HepG2 (cell line): Measurements from ENCODE around the gene FOXL3.

Source experiments
- CTCF ChIP-seq: sonication (generic); formaldehyde crosslinking; IDR thresholded peaks from 2 replicates; pipeline ENCODE4 v1.5.0; 2020; ENCODE audit warnings: mild to moderate bottlenecking, missing genetic modification reagents, moderate library complexity
- DNMT3B ChIP-seq: conservative IDR thresholded peaks from 2 replicates; pipeline ENCODE4 v1.6.1; 2016; ENCODE audit warnings: missing biosample characterization, control low read depth
- JUND ChIP-seq: sonication (generic); formaldehyde crosslinking; IDR thresholded peaks from 2 replicates; pipeline ENCODE4 v1.8.0; 2022; ENCODE audit warnings: mild to moderate bottlenecking, missing genetic modification reagents
- KDM1A ChIP-seq: IDR thresholded peaks from 2 replicates; pipeline ENCODE4 v1.6.1; 2016; ENCODE audit warnings: missing compliant biosample characterization
- MTA3 ChIP-seq: sonication (generic); formaldehyde crosslinking; IDR thresholded peaks from 2 replicates; pipeline ENCODE4 v1.4.0; 2020; ENCODE audit warnings: missing genetic modification reagents
- MXD4 ChIP-seq: IDR thresholded peaks from 2 replicates; pipeline ENCODE4 v1.6.1; 2016; ENCODE audit warnings: mild to moderate bottlenecking, missing biosample characterization, missing genetic modification reagents
- POLR2A ChIP-seq, 2 experiments: IDR thresholded peaks; 2 replicates each; pipeline ENCODE4 v1.6.1; 2011; ENCODE audit warnings: low read depth in 2 of 2, low read length in 2 of 2, mild to moderate bottlenecking in 1 of 2, moderate library complexity in 1 of 2; ENCODE audit not compliant: insufficient read depth in 1 of 2
- SRY ChIP-seq: sonication (generic); formaldehyde crosslinking; IDR thresholded peaks from 2 replicates; pipeline ENCODE4 v1.8.0; 2022; ENCODE audit warnings: mild to moderate bottlenecking, missing genetic modification reagents
- SSRP1 ChIP-seq: IDR thresholded peaks from 2 replicates; pipeline ENCODE4 v1.6.1; 2016; ENCODE audit warnings: control low read depth
- TAF1 ChIP-seq: sonication (generic); formaldehyde crosslinking; IDR thresholded peaks from 2 replicates; pipeline ENCODE4 v1.4.0; 2020; ENCODE audit warnings: missing genetic modification reagents
- WIZ ChIP-seq: sonication (generic); formaldehyde crosslinking; IDR thresholded peaks from 2 replicates; pipeline ENCODE4 v1.5.1; 2020; ENCODE audit warnings: mild to moderate bottlenecking, missing genetic modification reagents
- ZNF124 ChIP-seq: sonication (generic); formaldehyde crosslinking; IDR thresholded peaks from 2 replicates; pipeline ENCODE4 v1.4.0; 2020; ENCODE audit warnings: missing genetic modification reagents
- TF ChIP-seq, protein P1 (sequence below): sonication (generic); formaldehyde crosslinking; IDR thresholded peaks from 2 replicates; pipeline ENCODE4 v1.5.0; 2020; ENCODE audit warnings: missing genetic modification reagents, mild to moderate bottlenecking, borderline replicate concordance
- TF ChIP-seq, protein P2 (sequence below): sonication (generic); formaldehyde crosslinking; IDR thresholded peaks from 2 replicates; pipeline ENCODE4 v1.8.1; 2023; ENCODE audit warnings: missing genetic modification reagents, inconsistent platforms, borderline replicate concordance

GRCh38 chr7:323410-323809 is 33.4 kb downstream of the FOXL3 start:
- TF ChIP-seq, protein P1, sequence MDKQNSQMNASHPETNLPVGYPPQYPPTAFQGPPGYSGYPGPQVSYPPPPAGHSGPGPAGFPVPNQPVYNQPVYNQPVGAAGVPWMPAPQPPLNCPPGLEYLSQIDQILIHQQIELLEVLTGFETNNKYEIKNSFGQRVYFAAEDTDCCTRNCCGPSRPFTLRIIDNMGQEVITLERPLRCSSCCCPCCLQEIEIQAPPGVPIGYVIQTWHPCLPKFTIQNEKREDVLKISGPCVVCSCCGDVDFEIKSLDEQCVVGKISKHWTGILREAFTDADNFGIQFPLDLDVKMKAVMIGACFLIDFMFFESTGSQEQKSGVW = no peak
- TF ChIP-seq SSRP1 (CRISPR knock-in tag) (no peak), MTA3 (no peak), TAF1 (no peak), JUND (CRISPR knock-in tag) (no peak), ZNF124 (no peak), DNMT3B (CRISPR knock-in tag) (no peak), SRY (CRISPR knock-in tag) (no peak), WIZ (CRISPR knock-in tag) (no peak), KDM1A (CRISPR knock-in tag) (no peak), POLR2A (IDR thresholded peaks at IDR 0.05; ENCODE audit: insufficient read depth in 1 of 2, low read depth in 2 of 2, low read length in 2 of 2) (no peak), CTCF (CRISPR knock-in tag) (no peak), MXD4 (CRISPR knock-in tag) (no peak)
- TF ChIP-seq, protein P2, sequence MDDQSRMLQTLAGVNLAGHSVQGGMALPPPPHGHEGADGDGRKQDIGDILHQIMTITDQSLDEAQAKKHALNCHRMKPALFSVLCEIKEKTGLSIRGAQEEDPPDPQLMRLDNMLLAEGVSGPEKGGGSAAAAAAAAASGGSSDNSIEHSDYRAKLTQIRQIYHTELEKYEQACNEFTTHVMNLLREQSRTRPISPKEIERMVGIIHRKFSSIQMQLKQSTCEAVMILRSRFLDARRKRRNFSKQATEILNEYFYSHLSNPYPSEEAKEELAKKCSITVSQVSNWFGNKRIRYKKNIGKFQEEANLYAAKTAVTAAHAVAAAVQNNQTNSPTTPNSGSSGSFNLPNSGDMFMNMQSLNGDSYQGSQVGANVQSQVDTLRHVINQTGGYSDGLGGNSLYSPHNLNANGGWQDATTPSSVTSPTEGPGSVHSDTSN = no peak
